Lung (tissue), 16 donors: Measurements from ENCODE around the gene NKTR. TPM values are rescaled to one million over a fixed set of nuclear protein-coding genes. Genes with fewer than 3 reads are reported as not detected.
A peak's percentile ranks its signal among the peaks of the same experiment; 100 is the strongest.
"Not testable (repeated sequence)": the region's sequence is repeated elsewhere in the genome, so short reads cannot be mapped to it uniquely, and the experiment has no call there.

Experiments
- ATAC-seq: fragments of 200-7000 bp; cut with Tn5 transposase; one replicate; pipeline ENCODE4 v1.9.1; 2020; ENCODE audit warnings: moderate number of reproducible peaks; ENCODE audit not compliant: insufficient read depth, low FRiP score
- DNase-seq, 3 donors: peaks; one replicate each; pipeline ENCODE4 v3.0.0-alpha.2; 2013 to 2017
- H3K27ac ChIP-seq, 2 donors: one replicate each; pipeline ENCODE4 v1.5.1; 2013; ENCODE audit warnings: mild to moderate bottlenecking in 2 of 2, moderate library complexity in 2 of 2, control low read depth in 1 of 2, inconsistent platforms in 1 of 2, low read depth in 1 of 2, low read length in 1 of 2
- H3K27me3 ChIP-seq, 3 donors: one replicate each; pipeline ENCODE4 v1.5.1; 2013; ENCODE audit warnings: low read length in 2 of 3; ENCODE audit not compliant: control insufficient read depth in 3 of 3, insufficient read depth in 3 of 3
- H3K36me3 ChIP-seq, 4 donors: one replicate each; pipeline ENCODE4 v1.5.1; 2013; ENCODE audit warnings: low read length in 4 of 4, mild to moderate bottlenecking in 1 of 4, moderate library complexity in 1 of 4; ENCODE audit not compliant: control insufficient read depth in 4 of 4, insufficient read depth in 4 of 4
- H3K4me1 ChIP-seq, 5 donors: one replicate each; pipeline ENCODE4 v1.5.1; 2013; ENCODE audit warnings: low read length in 5 of 5, mild to moderate bottlenecking in 2 of 5, moderate library complexity in 1 of 5; ENCODE audit not compliant: control insufficient read depth in 5 of 5, insufficient read depth in 5 of 5
- H3K4me3 ChIP-seq: one replicate; pipeline ENCODE4 v1.5.1; 2013; ENCODE audit warnings: mild to moderate bottlenecking, control low read depth, moderate library complexity
- H3K9ac ChIP-seq, 2 donors: one replicate each; pipeline ENCODE4 v1.5.1; 2013; ENCODE audit warnings: low read length in 2 of 2, control low read depth in 1 of 2; ENCODE audit not compliant: insufficient read depth in 1 of 2
- H3K9me3 ChIP-seq, 4 donors: one replicate each; pipeline ENCODE4 v1.5.1; 2013; ENCODE audit warnings: low read length in 3 of 4, mild to moderate bottlenecking in 1 of 4, moderate library complexity in 1 of 4; ENCODE audit not compliant: control insufficient read depth in 4 of 4, insufficient read depth in 3 of 4
- WGBS, 2 donors: extraction: QIAGEN DNeasy Blood & Tissue Kit; methylation state at CpG; one replicate each; pipeline ENCODE4 v1.1.7; 2013; 5-methylcytosine and 5-hydroxymethylcytosine counted together
- long read RNA-seq, 5 donors: transcript quantifications; one replicate each; lab custom pipeline, GENCODE V29; 2026
- polyA plus RNA-seq, 2 donors: library from polyadenylated mRNA; stranded (reverse); fragments of 200-250 nt; gene quantifications; one replicate each; pipeline ENCODE4 v1.2.1, GENCODE V29; 2013
- total RNA-seq, 2 donors: library from RNA; depleted of rRNA in 1 of 2; stranded (reverse); fragments of >200 nt in 1 of 2; gene quantifications; one replicate each; pipeline ENCODE4 v1.2.1, GENCODE V29; 2014 to 2021
- TF ChIP-seq, protein P1 (sequence below): IDR thresholded peaks from 2 replicates; pipeline ENCODE4 v1.5.1; 2012; ENCODE audit warnings: mild to moderate bottlenecking; ENCODE audit errors: control extremely low read depth, extremely low read depth
- donor health status: control.
- donor health status: control.
- donor health status: Bipolar disorder and iron deficiency.
- donor health status: healthy.
- donor health status: DM: yes; HTN: yes; CAD: no.

The NKTR gene
- 100 to 1,000 TPM in 1 of 2 donors, 10 to 100 TPM in 1; 67.7 to 291 TPM for total RNA-seq
- 10 to 100 TPM; 15.3 to 38.1 TPM for polyA plus RNA-seq
- long read RNA-seq, donor 1, full-length matches to known transcripts: 12 of 59 reads
- long read RNA-seq, donor 1, partial matches to known transcripts: 47 of 59 reads
- long read RNA-seq, donor 1, other reads (novel, unspliced or antisense): 0 of 59 reads
- long read RNA-seq, donor 2, full-length matches to known transcripts: 8 of 13 reads
- long read RNA-seq, donor 2, partial matches to known transcripts: 5 of 13 reads
- long read RNA-seq, donor 2, other reads (novel, unspliced or antisense): 0 of 13 reads
- long read RNA-seq, donor 3, partial matches to known transcripts: 39 of 51 reads
- long read RNA-seq, donor 3, other reads (novel, unspliced or antisense): 0 of 51 reads
- long read RNA-seq, donor 4, full-length matches to known transcripts: 14 of 24 reads
- long read RNA-seq, donor 4, partial matches to known transcripts: 10 of 24 reads
- long read RNA-seq, donor 4, other reads (novel, unspliced or antisense): 0 of 24 reads
- long read RNA-seq, donor 5, full-length matches to known transcripts: 27 of 70 reads
- long read RNA-seq, donor 5, partial matches to known transcripts: 43 of 70 reads
- long read RNA-seq, donor 5, other reads (novel, unspliced or antisense): 0 of 70 reads

DNA sequence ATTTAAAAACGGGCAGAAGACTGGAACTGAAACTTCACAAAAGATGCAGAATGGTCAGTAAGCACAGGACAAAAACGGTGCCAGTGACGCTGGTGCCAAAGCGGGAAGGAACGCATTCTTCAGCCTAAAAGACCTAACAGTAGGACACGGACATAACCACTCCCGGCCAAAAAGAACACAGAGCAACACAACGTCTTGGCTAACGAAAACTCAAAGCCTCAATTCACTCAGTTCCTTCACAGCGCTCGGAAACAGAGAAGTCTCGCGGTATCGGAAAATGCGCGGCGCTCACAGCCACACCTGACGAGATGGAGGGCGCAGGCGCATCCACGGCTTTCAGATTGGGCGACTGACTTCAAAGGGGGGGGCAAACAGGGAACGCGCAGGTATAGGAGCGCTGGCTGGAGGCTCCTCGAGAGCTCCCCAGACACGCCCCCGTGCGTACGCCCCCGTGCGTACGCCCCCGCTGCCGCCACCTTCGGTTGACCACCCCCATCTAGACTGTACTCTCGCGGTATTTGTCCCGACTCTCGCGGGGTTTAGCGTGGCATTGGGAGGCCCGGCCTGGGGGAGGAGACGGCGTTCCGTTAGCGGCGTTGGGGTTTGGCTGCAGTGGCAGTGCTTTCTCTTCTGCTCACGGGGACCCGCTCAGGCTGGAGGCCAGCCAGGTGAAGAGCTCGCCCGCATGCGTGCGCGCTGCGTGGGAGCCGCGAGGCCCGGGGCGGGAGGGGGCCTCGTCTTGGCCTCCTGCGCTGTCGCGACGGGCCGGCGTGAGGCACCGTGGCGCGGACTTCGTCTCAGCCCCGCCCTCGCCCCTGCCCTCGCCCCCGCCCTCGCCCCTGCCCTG, at the start of gene NKTR:
Gene NKTR, plus strand, starts transcription at position 576 of the 847 bp plus-strand sequence. CDS start 321 bp downstream, outside the sequence.
- ATAC-seq: peak; percentile 92

DNA sequence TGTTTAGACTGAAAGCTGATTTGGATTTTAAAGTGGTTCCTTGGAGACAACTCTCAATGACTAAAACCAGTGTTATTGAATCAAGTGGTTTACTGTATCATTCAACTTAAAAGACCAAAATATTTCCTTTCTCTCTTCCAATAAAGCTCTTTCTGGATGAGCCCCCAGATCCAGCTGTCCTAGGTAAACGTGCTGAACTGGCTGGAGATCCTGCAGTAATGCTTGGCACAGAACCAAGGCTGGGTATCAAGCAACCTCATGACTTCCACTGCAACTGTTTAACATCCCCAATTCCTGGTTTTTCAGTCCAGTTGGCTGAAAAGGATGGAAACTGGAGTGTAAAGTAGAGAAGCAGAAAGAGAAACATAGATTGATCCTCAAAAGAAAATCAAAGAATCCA, 47.7 kb upstream of the NKTR start:
- no peak for DNase-seq
- Histone ChIP-seq H3K4me1 (no peaks in the 10 kb centered on the region), H3K9ac (no peak overlapping the region), H3K4me3 (no peak overlapping the region), H3K9me3 (no peaks in the 10 kb centered on the region), H3K27me3 (no peaks in the 10 kb centered on the region), H3K27ac (no peak overlapping the region), H3K36me3 (peaks cover 29 to 46% (median 37%) of the 10 kb centered on the region in 4 donors)
- TF ChIP-seq, protein P1, sequence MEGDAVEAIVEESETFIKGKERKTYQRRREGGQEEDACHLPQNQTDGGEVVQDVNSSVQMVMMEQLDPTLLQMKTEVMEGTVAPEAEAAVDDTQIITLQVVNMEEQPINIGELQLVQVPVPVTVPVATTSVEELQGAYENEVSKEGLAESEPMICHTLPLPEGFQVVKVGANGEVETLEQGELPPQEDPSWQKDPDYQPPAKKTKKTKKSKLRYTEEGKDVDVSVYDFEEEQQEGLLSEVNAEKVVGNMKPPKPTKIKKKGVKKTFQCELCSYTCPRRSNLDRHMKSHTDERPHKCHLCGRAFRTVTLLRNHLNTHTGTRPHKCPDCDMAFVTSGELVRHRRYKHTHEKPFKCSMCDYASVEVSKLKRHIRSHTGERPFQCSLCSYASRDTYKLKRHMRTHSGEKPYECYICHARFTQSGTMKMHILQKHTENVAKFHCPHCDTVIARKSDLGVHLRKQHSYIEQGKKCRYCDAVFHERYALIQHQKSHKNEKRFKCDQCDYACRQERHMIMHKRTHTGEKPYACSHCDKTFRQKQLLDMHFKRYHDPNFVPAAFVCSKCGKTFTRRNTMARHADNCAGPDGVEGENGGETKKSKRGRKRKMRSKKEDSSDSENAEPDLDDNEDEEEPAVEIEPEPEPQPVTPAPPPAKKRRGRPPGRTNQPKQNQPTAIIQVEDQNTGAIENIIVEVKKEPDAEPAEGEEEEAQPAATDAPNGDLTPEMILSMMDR: no peak
- 33 to 43% methylated on average over 1 of the region's 1 CpG for WGBS, 2 donors
- ATAC-seq: no peak

More for the DNA sequence above, at the start of gene NKTR:
- peaks cover 0 to 14% (median 7%) of the 10 kb centered on the region in 5 donors for H3K4me1 ChIP-seq
- peak within 1 kb of the TSS; percentile 97 for H3K9ac ChIP-seq
- TF ChIP-seq, protein P1: no peak
- H3K36me3 ChIP-seq: peaks cover 1 to 15% (median 5%) of the 10 kb centered on the region in 4 donors
- DNase-seq: peak; percentile 98 to 99 (median 98)
- H3K27me3 ChIP-seq: no peaks in the 10 kb centered on the region
- H3K27ac ChIP-seq: peak within 1 kb of the TSS; percentile 89 to 97
- WGBS, 2 donors: 0% methylated on average over 50 to 76 of the region's 76 CpGs
- no peaks in the 10 kb centered on the region for H3K9me3 ChIP-seq
- H3K4me3 ChIP-seq: peak within 1 kb of the TSS; percentile 91

DNA sequence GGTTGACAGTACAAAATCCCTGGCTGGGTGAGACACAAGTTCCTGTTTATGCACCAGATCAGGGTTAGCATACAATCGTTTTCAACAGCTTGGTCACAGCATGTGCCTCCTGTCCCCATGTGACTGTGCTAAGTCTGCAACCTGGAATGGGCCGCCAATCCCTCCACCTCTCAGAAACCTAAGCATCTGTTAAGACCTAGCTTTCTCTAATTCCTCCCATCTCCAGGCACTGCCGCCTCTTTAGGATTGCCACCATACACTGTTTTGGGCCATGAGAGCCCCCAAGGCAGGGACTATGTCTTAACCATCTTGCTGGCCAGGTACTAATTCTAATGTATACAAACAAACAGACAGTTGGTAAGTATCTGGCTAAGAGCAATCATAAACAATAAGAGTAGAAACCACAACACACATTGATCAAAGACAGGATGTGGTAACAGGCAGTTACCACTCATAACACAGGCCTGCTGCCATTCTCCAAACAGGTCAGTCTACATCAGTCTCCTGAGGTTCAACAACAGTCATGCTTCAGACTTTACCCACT, 44.3 kb upstream of the NKTR start:
- H3K27me3 ChIP-seq: no peaks in the 10 kb centered on the region
- no peak overlapping the region for H3K4me3 ChIP-seq
- no peak overlapping the region for H3K9ac ChIP-seq
- peak overlapping the region in 1 of 2 donors; percentile 24 for H3K27ac ChIP-seq
- no peaks in the 10 kb centered on the region for H3K9me3 ChIP-seq
- 60 to 69% methylated on average over 3 of the region's 3 CpGs for WGBS, 2 donors
- peaks cover 30 to 52% (median 43%) of the 10 kb centered on the region in 4 donors for H3K36me3 ChIP-seq
- H3K4me1 ChIP-seq: no peaks in the 10 kb centered on the region
- peak in 1 of 3 donors; percentile 29 for DNase-seq
- no peak for ATAC-seq
- TF ChIP-seq, protein P1: no peak

DNA sequence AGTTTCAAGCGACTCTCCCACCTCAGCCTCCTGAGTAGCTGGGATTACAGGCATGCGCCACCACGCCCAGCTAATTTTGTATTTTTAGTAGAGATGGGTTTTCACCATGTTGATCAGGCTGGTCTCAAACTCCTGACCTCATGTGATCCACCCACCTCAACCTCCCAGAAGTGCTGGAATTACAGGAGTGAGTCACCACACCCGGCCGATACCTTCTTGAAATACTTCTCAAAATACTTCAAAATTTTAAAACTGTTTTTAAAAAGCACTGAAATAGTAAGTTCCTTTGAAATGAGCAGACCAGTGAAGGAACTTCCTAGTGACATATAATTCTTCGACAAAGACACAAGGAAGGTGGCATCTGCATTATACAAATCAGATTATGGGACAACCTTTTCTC, 43.7 kb upstream of the NKTR start:
- Histone ChIP-seq H3K27ac (peak overlapping the region in 1 of 2 donors; percentile 24), H3K36me3 (peaks cover 30 to 54% (median 43%) of the 10 kb centered on the region in 4 donors)
- H3K9me3 ChIP-seq, ATAC-seq, H3K4me1 ChIP-seq, H3K9ac ChIP-seq, H3K27me3 ChIP-seq, DNase-seq, H3K4me3 ChIP-seq: not testable (repeated sequence)
- 84 to 95% methylated on average over 6 of the region's 6 CpGs for WGBS, 2 donors
